ENCODE measurements around the gene ADAMTSL3. TPM values are rescaled to one million over a fixed set of nuclear protein-coding genes. Genes with fewer than 3 reads are reported as not detected.

ADAMTSL3 gene
- total RNA-seq, 1 donor = 0.72 TPM

DNA sequence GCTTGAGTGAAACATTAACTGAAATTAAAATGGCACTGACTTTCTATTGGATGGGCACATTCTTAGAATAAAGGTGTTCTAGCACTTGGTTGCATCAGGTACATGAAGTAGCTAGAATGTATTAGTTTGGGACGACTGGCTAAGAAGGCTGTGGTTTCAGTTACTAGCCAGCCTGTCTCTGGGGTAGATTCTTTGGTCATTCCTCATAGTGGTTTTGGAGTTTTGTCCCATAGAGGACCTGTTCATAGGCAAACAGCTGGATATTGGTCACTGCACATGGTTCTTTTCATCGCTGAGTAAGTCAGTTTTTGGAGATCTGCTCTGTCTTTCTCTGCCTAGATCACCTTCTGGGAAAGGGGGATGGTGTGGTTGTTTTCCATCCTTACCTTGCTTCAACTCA is 55.3 kb downstream of the ADAMTSL3 start:
- no peaks in the 10 kb centered on the region for H3K27me3 ChIP-seq (ENCODE audit: insufficient read depth, low read length)
- H3K79me2 ChIP-seq (ENCODE audit: insufficient read depth, low read length) = no peaks in the 10 kb centered on the region
- no peaks in the 10 kb centered on the region for H3K36me3 ChIP-seq (ENCODE audit: insufficient read depth, low read length)
- peak; percentile 44 for DNase-seq (ENCODE audit: insufficient read length, low spot score, missing footprints)
- H3K27ac ChIP-seq (ENCODE audit: low read depth, low read length) = no peak overlapping the region
- no peak overlapping the region for H3K4me2 ChIP-seq (ENCODE audit: insufficient read depth, low read length)
- TF ChIP-seq, protein P1, sequence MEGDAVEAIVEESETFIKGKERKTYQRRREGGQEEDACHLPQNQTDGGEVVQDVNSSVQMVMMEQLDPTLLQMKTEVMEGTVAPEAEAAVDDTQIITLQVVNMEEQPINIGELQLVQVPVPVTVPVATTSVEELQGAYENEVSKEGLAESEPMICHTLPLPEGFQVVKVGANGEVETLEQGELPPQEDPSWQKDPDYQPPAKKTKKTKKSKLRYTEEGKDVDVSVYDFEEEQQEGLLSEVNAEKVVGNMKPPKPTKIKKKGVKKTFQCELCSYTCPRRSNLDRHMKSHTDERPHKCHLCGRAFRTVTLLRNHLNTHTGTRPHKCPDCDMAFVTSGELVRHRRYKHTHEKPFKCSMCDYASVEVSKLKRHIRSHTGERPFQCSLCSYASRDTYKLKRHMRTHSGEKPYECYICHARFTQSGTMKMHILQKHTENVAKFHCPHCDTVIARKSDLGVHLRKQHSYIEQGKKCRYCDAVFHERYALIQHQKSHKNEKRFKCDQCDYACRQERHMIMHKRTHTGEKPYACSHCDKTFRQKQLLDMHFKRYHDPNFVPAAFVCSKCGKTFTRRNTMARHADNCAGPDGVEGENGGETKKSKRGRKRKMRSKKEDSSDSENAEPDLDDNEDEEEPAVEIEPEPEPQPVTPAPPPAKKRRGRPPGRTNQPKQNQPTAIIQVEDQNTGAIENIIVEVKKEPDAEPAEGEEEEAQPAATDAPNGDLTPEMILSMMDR (IDR thresholded peaks at IDR 0.05; ENCODE audit: extremely low read depth, low read depth, low read length) = no peak
- H3K9me3 ChIP-seq (ENCODE audit: low read depth, low read length) = no peaks in the 10 kb centered on the region
- H4K20me1 ChIP-seq (ENCODE audit: insufficient read depth, low read length) = no peaks in the 10 kb centered on the region
- H3K4me3 ChIP-seq (ENCODE audit: insufficient read depth, low read length) = no peak overlapping the region
- H2AFZ ChIP-seq (ENCODE audit: low read length) = no peak overlapping the region
- peaks cover 3% of the 10 kb centered on the region for H3K4me1 ChIP-seq (ENCODE audit: insufficient read depth, low read length)

- no peak overlapping the region for H3K4me3 ChIP-seq (ENCODE audit: insufficient read depth, low read length)
Measured at GRCh38 chr15:83709811-83710210, 55.9 kb downstream of the ADAMTSL3 start.

DNA sequence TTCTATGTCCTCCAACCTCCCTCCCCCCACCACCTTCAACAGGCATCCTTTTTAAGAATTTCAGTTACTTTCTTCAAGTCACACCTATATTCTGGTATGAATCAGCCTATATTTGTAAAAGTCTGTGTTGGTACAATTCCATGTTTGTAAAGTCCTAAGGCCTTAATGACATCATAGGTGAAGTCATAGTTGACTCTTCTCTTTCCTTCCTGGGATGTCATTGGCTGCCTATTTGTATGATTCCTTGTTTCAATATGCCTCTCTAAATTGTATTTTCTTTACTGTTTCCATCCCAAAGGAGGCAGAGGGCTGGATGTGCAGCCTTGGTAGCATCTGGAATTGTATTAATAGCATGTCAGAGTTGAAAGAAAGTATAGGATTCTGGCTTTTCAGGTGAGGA is 56.5 kb downstream of the ADAMTSL3 start:
- no peak overlapping the region for H3K4me2 ChIP-seq (ENCODE audit: insufficient read depth, low read length)
- H3K27ac ChIP-seq (ENCODE audit: low read depth, low read length) = no peak overlapping the region
- no peaks in the 10 kb centered on the region for H4K20me1 ChIP-seq (ENCODE audit: insufficient read depth, low read length)
- no peaks in the 10 kb centered on the region for H3K79me2 ChIP-seq (ENCODE audit: insufficient read depth, low read length)
- H3K9me3 ChIP-seq (ENCODE audit: low read depth, low read length) = no peaks in the 10 kb centered on the region
- no peak for DNase-seq (ENCODE audit: insufficient read length, low spot score, missing footprints)
- H3K36me3 ChIP-seq (ENCODE audit: insufficient read depth, low read length) = no peaks in the 10 kb centered on the region
- no peak overlapping the region for H3K4me3 ChIP-seq (ENCODE audit: insufficient read depth, low read length)
- no peak overlapping the region for H2AFZ ChIP-seq (ENCODE audit: low read length)
- no peaks in the 10 kb centered on the region for H3K27me3 ChIP-seq (ENCODE audit: insufficient read depth, low read length)
- peaks cover 3% of the 10 kb centered on the region for H3K4me1 ChIP-seq (ENCODE audit: insufficient read depth, low read length)
- TF ChIP-seq, protein P1 (IDR thresholded peaks at IDR 0.05; ENCODE audit: extremely low read depth, low read depth, low read length) = no peak

More at GRCh38 chr15:83709811-83710210, 55.9 kb downstream of the ADAMTSL3 start:
- H3K79me2 ChIP-seq (ENCODE audit: insufficient read depth, low read length) = no peaks in the 10 kb centered on the region
- H3K27me3 ChIP-seq (ENCODE audit: insufficient read depth, low read length) = no peaks in the 10 kb centered on the region
- TF ChIP-seq, protein P1 (IDR thresholded peaks at IDR 0.05; ENCODE audit: extremely low read depth, low read depth, low read length) = no peak
- no peak overlapping the region for H2AFZ ChIP-seq (ENCODE audit: low read length)
- H3K36me3 ChIP-seq (ENCODE audit: insufficient read depth, low read length) = no peaks in the 10 kb centered on the region
- no peak overlapping the region for H3K27ac ChIP-seq (ENCODE audit: low read depth, low read length)
- no peak overlapping the region for H3K4me2 ChIP-seq (ENCODE audit: insufficient read depth, low read length)
- peaks cover 3% of the 10 kb centered on the region for H3K4me1 ChIP-seq (ENCODE audit: insufficient read depth, low read length)
- no peaks in the 10 kb centered on the region for H4K20me1 ChIP-seq (ENCODE audit: insufficient read depth, low read length)
- H3K9me3 ChIP-seq (ENCODE audit: low read depth, low read length) = no peaks in the 10 kb centered on the region
- DNase-seq (ENCODE audit: insufficient read length, low spot score, missing footprints) = no peak

DNA sequence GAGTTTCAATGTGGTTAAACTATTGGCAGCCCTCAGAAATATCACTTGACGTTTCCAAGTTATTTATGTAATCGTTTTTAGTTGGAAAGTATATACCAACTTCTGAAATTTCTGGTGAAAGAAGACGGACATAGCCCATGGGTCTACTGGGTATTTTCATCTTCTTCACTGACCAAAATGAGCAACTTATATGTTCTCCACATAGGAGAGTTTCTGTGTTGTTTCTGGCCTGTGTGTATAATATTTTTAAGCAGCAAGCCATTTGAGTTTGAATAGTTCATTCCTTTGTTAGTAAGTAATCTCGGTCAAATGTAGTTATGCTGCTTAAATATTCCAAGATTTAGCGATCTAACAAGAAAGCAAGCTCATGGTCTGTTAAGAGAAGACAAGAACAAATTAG is 57.3 kb downstream of the ADAMTSL3 start:
- no peaks in the 10 kb centered on the region for H3K9me3 ChIP-seq (ENCODE audit: low read depth, low read length)
- H3K4me2 ChIP-seq (ENCODE audit: insufficient read depth, low read length) = no peak overlapping the region
- DNase-seq (ENCODE audit: insufficient read length, low spot score, missing footprints) = no peak
- no peaks in the 10 kb centered on the region for H3K36me3 ChIP-seq (ENCODE audit: insufficient read depth, low read length)
- H3K27me3 ChIP-seq (ENCODE audit: insufficient read depth, low read length) = no peaks in the 10 kb centered on the region
- no peaks in the 10 kb centered on the region for H4K20me1 ChIP-seq (ENCODE audit: insufficient read depth, low read length)
- H2AFZ ChIP-seq (ENCODE audit: low read length) = no peak overlapping the region
- TF ChIP-seq, protein P1 (IDR thresholded peaks at IDR 0.05; ENCODE audit: extremely low read depth, low read depth, low read length) = no peak
- peaks cover 3% of the 10 kb centered on the region for H3K4me1 ChIP-seq (ENCODE audit: insufficient read depth, low read length)
- no peak overlapping the region for H3K4me3 ChIP-seq (ENCODE audit: insufficient read depth, low read length)
- H3K27ac ChIP-seq (ENCODE audit: low read depth, low read length) = no peak overlapping the region
- H3K79me2 ChIP-seq (ENCODE audit: insufficient read depth, low read length) = no peaks in the 10 kb centered on the region
